PC-9 (cell line): ENCODE results near the gene NPC2. TPM values are rescaled to one million over a fixed set of nuclear protein-coding genes. Genes with fewer than 3 reads are reported as not detected.

Experiments used
- BruUV-seq: library from RNA; stranded (reverse); fragments of 400-500 nt; replicated peaks from 2 replicates; lab custom pipeline; 2021; lab: Mats Ljungman, UMichigan
- CTCF ChIA-PET: fragments of 300-600 bp; sonication (Branson Sonifier 250); formaldehyde crosslinking; loops from one replicate; lab custom pipeline; 2022; ENCODE audit warnings: antibody characterized with exemption; lab: Charles Lee
- POLR2A ChIA-PET: fragments of 300-600 bp; sonication (Branson Sonifier 250); formaldehyde crosslinking; loops from one replicate; lab custom pipeline; 2022; ENCODE audit warnings: antibody characterized with exemption; ENCODE audit not compliant: unreplicated experiment; lab: Charles Lee
- DNase-seq, 2 experiments: peaks; one replicate each; pipeline versions ENCODE4 v3.0.0 to v3.0.0-alpha.2; 2015 to 2022; ENCODE audit warnings: mixed read lengths in 1 of 2
- H2AFZ ChIP-seq: fragments of 200-600 bp; sonication (generic); 2 replicates; pipeline ENCODE4 v1.8.1; 2017; ENCODE audit warnings: antibody characterized with exemption
- H3F3A ChIP-seq: fragments of 200-600 bp; sonication (generic); 2 replicates; pipeline ENCODE4 v1.8.1; 2017; ENCODE audit warnings: antibody characterized with exemption, mild to moderate bottlenecking, low read depth; ENCODE audit not compliant: insufficient read depth
- H3K27ac ChIP-seq: fragments of 200-600 bp; sonication (generic); 2 replicates; pipeline ENCODE4 v1.6.1; 2016; ENCODE audit warnings: mixed run types
- H3K27me3 ChIP-seq: fragments of 200-600 bp; sonication (generic); 2 replicates; pipeline ENCODE4 v1.6.1; 2016; ENCODE audit warnings: low read depth, mixed run types; ENCODE audit not compliant: insufficient read depth
- H3K36me3 ChIP-seq: fragments of 200-600 bp; sonication (generic); 2 replicates; pipeline ENCODE4 v1.6.1; 2016; ENCODE audit warnings: low read depth, mixed run types
- H3K4me1 ChIP-seq: fragments of 200-600 bp; sonication (generic); replicated peaks from 2 replicates; pipeline ENCODE4 v1.6.1; 2016; ENCODE audit warnings: mixed run types; ENCODE audit not compliant: insufficient read depth
- H3K4me2 ChIP-seq: fragments of 200-600 bp; sonication (generic); 2 replicates; pipeline ENCODE4 v1.6.1; 2017; ENCODE audit warnings: mixed run types
- H3K4me3 ChIP-seq: fragments of 200-600 bp; sonication (generic); 2 replicates; pipeline ENCODE4 v1.6.1; 2016; ENCODE audit warnings: mixed run types
- H3K79me2 ChIP-seq: fragments of 200-600 bp; sonication (generic); 2 replicates; pipeline ENCODE4 v1.6.1; 2017; ENCODE audit warnings: low read depth, mixed run types
- H3K9me2 ChIP-seq: fragments of 200-600 bp; sonication (generic); 2 replicates; pipeline ENCODE4 v1.8.1; 2017; ENCODE audit warnings: mild to moderate bottlenecking; ENCODE audit not compliant: insufficient read depth
- H3K9me3 ChIP-seq: fragments of 200-600 bp; sonication (generic); 2 replicates; pipeline ENCODE4 v1.8.1; 2016; ENCODE audit warnings: low read depth; ENCODE audit not compliant: insufficient read depth
- H4K20me1 ChIP-seq: fragments of 200-600 bp; sonication (generic); 2 replicates; pipeline ENCODE4 v1.8.1; 2017; ENCODE audit not compliant: insufficient read depth
- EZH2 ChIP-seq: fragments of 200-600 bp; sonication (generic); IDR thresholded peaks from 2 replicates; pipeline ENCODE4 v1.8.0; 2017; ENCODE audit warnings: antibody characterized with exemption, low read depth
- intact Hi-C: fragments of 100-400 bp; cut with micrococcal nuclease; formaldehyde crosslinking; loops from one replicate; pipeline ENCODE4 v1.10.0; 2022; ENCODE audit not compliant: unreplicated experiment
- total RNA-seq: library from RNA; stranded (reverse); gene quantifications from 2 replicates; pipeline ENCODE4 v1.2.3, GENCODE V29; 2021
- TF ChIP-seq, protein P1 (sequence below): fragments of 200-600 bp; sonication (generic); conservative IDR thresholded peaks from 2 replicates; pipeline ENCODE4 v1.6.1; 2017; ENCODE audit warnings: mixed run types, antibody characterized with exemption, mild to moderate bottlenecking, moderate library complexity

NPC2 gene
- total RNA-seq, 1 experiment from 2014 or later = 1,010 TPM

DNA sequence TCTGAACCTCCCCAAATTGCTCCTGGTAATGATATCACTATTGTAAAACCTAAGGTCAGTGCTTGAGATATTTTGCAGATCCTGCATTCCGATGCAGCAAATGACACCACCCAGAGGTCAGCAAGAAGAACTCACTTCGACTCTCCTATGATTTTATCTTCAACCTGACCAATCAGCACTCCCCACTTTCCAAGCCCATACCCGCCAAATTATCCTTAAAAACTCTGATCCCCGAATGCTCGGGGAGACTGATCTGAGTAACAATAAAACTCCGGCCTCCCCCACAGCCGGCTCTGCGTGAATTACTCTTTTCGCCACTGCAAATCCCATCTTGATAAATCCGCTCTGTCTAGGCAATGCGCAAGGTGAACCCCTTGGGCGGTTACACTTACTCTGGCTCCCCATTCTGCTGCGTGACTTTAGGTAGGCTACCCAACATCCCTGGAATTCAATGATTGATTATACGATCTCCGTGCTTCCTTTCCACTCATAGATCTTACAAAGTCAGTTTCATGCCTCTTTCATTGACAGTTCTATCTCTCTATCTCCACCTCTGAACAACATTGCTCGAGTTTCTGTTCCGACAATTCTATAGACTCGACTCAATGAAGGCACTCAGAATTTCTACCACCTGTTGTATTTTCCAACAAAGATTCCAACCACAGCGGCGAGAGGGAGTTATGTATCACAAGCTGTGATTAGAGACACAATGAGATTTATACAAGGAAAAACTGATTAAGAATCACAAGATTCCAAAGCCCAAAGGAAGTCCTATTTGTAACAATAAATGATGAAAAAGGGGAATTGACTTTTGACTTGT is 939 bp downstream of the NPC2 start:
- Histone ChIP-seq H3F3A (peaks cover 61% of the 10 kb centered on the region), H3K27me3 (no peaks in the 10 kb centered on the region), H3K36me3 (peaks cover 26% of the 10 kb centered on the region), H3K4me1 (peaks cover 61% of the 10 kb centered on the region), H4K20me1 (no peaks in the 10 kb centered on the region), H3K27ac (peak overlapping the region; percentile 54), H3K4me2 (peak overlapping the region; percentile 94), H3K9me2 (no peaks in the 10 kb centered on the region), H2AFZ (peak overlapping the region; percentile 89), H3K9me3 (no peaks in the 10 kb centered on the region), H3K4me3 (peak overlapping the region; percentile 71), H3K79me2 (peaks cover 77% of the 10 kb centered on the region)
- ChIA-PET CTCF (interaction anchor here (0.6 to 2.0 kb wide), 3 partner anchors 34 to 341 kb away, joined by 3 to 6 read pairs (median 3); no protein-coding TSS in a partner anchor), POLR2A (interaction anchor here (0.6 to 0.8 kb wide), 5 partner anchors 73 to 767 kb away, joined by 3 to 7 read pairs (median 6); no protein-coding TSS in a partner anchor)
- peak; percentile 55 to 79 for DNase-seq
- TF ChIP-seq, protein P1, sequence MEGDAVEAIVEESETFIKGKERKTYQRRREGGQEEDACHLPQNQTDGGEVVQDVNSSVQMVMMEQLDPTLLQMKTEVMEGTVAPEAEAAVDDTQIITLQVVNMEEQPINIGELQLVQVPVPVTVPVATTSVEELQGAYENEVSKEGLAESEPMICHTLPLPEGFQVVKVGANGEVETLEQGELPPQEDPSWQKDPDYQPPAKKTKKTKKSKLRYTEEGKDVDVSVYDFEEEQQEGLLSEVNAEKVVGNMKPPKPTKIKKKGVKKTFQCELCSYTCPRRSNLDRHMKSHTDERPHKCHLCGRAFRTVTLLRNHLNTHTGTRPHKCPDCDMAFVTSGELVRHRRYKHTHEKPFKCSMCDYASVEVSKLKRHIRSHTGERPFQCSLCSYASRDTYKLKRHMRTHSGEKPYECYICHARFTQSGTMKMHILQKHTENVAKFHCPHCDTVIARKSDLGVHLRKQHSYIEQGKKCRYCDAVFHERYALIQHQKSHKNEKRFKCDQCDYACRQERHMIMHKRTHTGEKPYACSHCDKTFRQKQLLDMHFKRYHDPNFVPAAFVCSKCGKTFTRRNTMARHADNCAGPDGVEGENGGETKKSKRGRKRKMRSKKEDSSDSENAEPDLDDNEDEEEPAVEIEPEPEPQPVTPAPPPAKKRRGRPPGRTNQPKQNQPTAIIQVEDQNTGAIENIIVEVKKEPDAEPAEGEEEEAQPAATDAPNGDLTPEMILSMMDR = peak; percentile 59; the same call in 1 of the 2 replicates
- no peak for TF ChIP-seq EZH2
- intact Hi-C loops = loop anchor here (1.0 to 5.0 kb wide), 4 partner anchors 121 to 390 kb away; partner anchors contain the start of genes DLST, LTBP2 and YLPM1
- TSS peak; percentile 63 for BruUV-seq

DNA sequence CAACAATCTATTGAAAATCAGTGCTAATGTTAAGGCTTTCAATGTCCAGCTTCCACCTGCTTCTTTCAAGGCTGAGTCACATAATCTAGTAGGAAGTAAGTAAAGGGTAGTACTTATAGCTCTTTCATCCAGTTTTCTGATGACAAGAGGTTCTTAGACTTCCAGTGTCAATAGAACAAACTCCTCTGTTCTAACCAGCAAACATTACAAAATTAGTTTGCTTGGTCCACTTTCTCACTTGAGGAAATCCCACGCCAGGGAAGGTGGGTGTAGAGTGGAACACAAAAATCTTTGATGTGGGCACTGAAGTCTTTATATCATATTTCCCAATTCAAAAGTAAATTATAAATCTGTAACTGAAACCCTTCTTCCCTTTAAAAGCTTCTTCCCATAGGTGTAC is 2.6 kb downstream of the NPC2 start:
- BruUV-seq = no TSS peak
- TF ChIP-seq, protein P1 = no peak
- TF ChIP-seq EZH2 = no peak
- DNase-seq = no peak
- intact Hi-C loops = loop anchor here (5.0 kb wide), 1 partner anchor 392 kb away; the partner anchor contains the start of gene DLST
- ChIA-PET CTCF (interaction anchor here (0.6 to 2.0 kb wide), 4 partner anchors 12 to 131 kb away, joined by 3 to 6 read pairs (median 4); no protein-coding TSS in a partner anchor), POLR2A (interaction anchor here (0.7 kb wide), 3 partner anchors 80 to 182 kb away, joined by 3 to 6 read pairs (median 5); no protein-coding TSS in a partner anchor)
- Histone ChIP-seq H3K9me2 (no peaks in the 10 kb centered on the region), H3K4me2 (peak overlapping the region; percentile 94), H3K9me3 (no peaks in the 10 kb centered on the region), H3K4me3 (peak overlapping the region; percentile 4; the same call in 1 of the 2 replicates), H3K27ac (peak overlapping the region; percentile 80), H3K36me3 (peaks cover 36% of the 10 kb centered on the region), H3F3A (peaks cover 53% of the 10 kb centered on the region), H3K27me3 (no peaks in the 10 kb centered on the region), H3K4me1 (peaks cover 70% of the 10 kb centered on the region), H3K79me2 (peaks cover 87% of the 10 kb centered on the region), H4K20me1 (no peaks in the 10 kb centered on the region), H2AFZ (no peak overlapping the region)

DNA sequence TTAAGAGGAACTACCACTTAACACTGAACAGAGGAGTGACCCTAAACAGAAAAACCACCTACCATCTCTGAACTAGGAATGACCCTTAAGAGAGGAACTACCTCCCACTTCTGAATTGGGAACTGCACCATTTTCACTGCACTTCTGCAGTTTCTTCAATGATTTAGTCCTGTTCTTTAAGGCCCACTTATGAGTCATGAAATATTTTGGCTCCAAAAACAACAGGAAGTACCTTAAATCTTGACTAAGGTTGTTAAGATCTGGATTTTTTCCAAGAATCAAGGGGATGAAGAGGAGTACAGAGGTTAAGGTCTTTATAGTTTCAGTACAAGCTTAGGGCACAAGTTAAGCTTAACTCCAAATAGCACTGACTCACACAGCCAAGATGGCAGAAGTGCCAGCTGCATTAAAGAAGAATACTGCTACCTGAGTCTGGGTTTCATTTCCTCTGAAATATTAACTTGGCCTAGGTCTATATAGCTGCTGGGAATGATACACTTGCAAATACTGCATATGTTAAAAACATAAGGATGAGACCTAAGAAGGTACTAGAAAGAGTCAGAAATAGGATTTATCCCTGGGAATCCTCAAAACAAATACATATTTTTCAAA is 4.2 kb downstream of the NPC2 start:
- ChIA-PET CTCF (interaction anchor here (1.0 kb wide), 1 partner anchor 120 kb away, joined by 3 read pairs; no protein-coding TSS in a partner anchor), POLR2A (interaction anchor here (0.6 to 0.9 kb wide), 7 partner anchors 27 to 513 kb away, joined by 3 to 9 read pairs (median 3); no protein-coding TSS in a partner anchor)
- Histone ChIP-seq H3K27ac (peak overlapping the region; percentile 80), H3F3A (peaks cover 47% of the 10 kb centered on the region), H4K20me1 (no peaks in the 10 kb centered on the region), H3K4me2 (peak overlapping the region; percentile 94), H3K79me2 (peaks cover 73% of the 10 kb centered on the region), H3K27me3 (no peaks in the 10 kb centered on the region), H3K9me3 (no peaks in the 10 kb centered on the region), H3K9me2 (no peaks in the 10 kb centered on the region), H3K36me3 (peaks cover 44% of the 10 kb centered on the region), H3K4me1 (peaks cover 57% of the 10 kb centered on the region), H3K4me3 (peak overlapping the region; percentile 4; the same call in 1 of the 2 replicates), H2AFZ (peak overlapping the region; percentile 10; the same call in 1 of the 2 replicates)
- TF ChIP-seq, protein P1 = no peak
- TF ChIP-seq EZH2 = no peak
- intact Hi-C loops = no loop called here
- peak; percentile 49 to 98 for DNase-seq
- no TSS peak for BruUV-seq
